Activated naive CD8-positive, alpha-beta T cell treated with anti-CD3 and anti-CD28 coated beads, Interleukin-2, amount 10 ng/mL, durations not matched to agents 7 days and 5 days (primary cell): Measurements from ENCODE around the gene GPC4. TPM values are rescaled to one million over a fixed set of nuclear protein-coding genes. Genes with fewer than 3 reads are reported as not detected.
"Not testable (repeated sequence)": the region's sequence is repeated elsewhere in the genome, so short reads cannot be mapped to it uniquely, and the experiment has no call there.

Experiments used
- ATAC-seq: fragments of 150-1000 bp; cut with Tn5 transposase; one replicate; pipeline ENCODE4 v1.10.0; 2021; ENCODE audit warnings: low read depth, moderate library complexity
- POLR2A ChIA-PET: fragments of 350-600 bp; sonication (Branson Sonifier 250); formaldehyde crosslinking; loops from one replicate; lab custom pipeline; 2021; ENCODE audit warnings: antibody characterized with exemption; lab: Charles Lee
- DNase-seq: peaks from one replicate; pipeline ENCODE4 v3.0.0; 2021
- H3K27ac Mint-ChIP-seq: one replicate; pipeline ENCODE4 v1.8.0; 2022; ENCODE audit warnings: mild to moderate bottlenecking, mixed read lengths
- H3K27me3 Mint-ChIP-seq: one replicate; pipeline ENCODE4 v1.8.0; 2022; ENCODE audit warnings: mild to moderate bottlenecking, moderate library complexity, mixed read lengths
- H3K36me3 Mint-ChIP-seq: one replicate; pipeline ENCODE4 v1.8.0; 2021; ENCODE audit warnings: mild to moderate bottlenecking, mixed read lengths
- H3K4me1 Mint-ChIP-seq: one replicate; pipeline ENCODE4 v1.8.0; 2021; ENCODE audit warnings: mixed read lengths
- H3K4me3 Mint-ChIP-seq: one replicate; pipeline ENCODE4 v1.8.0; 2022; ENCODE audit warnings: mild to moderate bottlenecking, moderate library complexity, mixed read lengths
- H3K9me3 Mint-ChIP-seq: one replicate; pipeline ENCODE4 v1.8.0; 2021; ENCODE audit warnings: mixed read lengths
- total RNA-seq, 2 experiments: library from RNA; stranded (reverse); gene quantifications; one replicate each; pipeline ENCODE4 v1.2.3, GENCODE V29; 2021

GPC4 gene
- total RNA-seq, 2 experiments from 2014 or later, result not detected

- H3K27me3 Mint-ChIP-seq, result no peaks in the 10 kb centered on the region
- H3K4me1 Mint-ChIP-seq, result no peaks in the 10 kb centered on the region
- H3K36me3 Mint-ChIP-seq, result no peaks in the 10 kb centered on the region
- no peak overlapping the region for H3K4me3 Mint-ChIP-seq
- no peaks in the 10 kb centered on the region for H3K9me3 Mint-ChIP-seq
- POLR2A ChIA-PET, result no interaction called here
- ATAC-seq, result no peak
- DNase-seq, result no peak
- H3K27ac Mint-ChIP-seq, result no peak overlapping the region
These were observed 80.3 kb downstream of the GPC4 start for GRCh38 chrX:133335027-133335426.

DNA sequence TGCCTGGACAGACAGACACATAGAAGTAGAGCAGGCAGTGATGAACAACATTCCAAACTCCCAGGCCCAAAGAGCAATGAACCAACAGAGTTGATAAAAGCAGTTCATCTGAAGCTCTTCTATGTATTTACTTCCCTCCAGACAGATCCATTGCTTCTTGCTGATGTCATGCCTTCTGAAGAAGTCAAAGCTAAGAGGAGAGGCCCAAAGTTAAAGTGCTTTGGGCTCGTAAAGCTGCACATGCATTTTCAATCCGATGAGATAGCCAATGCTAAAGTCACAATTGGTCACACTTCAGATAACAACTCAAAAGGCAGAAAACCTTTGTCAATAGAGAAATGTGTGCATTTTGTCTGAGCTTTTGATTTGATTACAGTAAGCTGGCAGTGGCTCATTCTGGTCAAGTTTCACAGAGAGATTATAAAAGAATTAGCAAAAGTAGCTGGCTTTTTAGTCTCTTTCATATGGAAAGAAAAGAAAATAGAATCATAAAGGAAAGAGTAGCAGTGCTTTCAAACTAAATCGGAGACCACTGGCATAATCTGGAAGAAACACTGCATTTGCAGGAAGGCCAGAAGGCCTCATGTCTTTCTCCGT lies 82.0 kb downstream of the GPC4 start:
- Mint-ChIP-seq H3K4me1 (no peaks in the 10 kb centered on the region), H3K27ac (no peak overlapping the region), H3K4me3 (no peak overlapping the region), H3K27me3 (no peaks in the 10 kb centered on the region), H3K9me3 (no peaks in the 10 kb centered on the region), H3K36me3 (no peaks in the 10 kb centered on the region)
- POLR2A ChIA-PET, result no interaction called here
- ATAC-seq, result no peak
- no peak for DNase-seq

DNA sequence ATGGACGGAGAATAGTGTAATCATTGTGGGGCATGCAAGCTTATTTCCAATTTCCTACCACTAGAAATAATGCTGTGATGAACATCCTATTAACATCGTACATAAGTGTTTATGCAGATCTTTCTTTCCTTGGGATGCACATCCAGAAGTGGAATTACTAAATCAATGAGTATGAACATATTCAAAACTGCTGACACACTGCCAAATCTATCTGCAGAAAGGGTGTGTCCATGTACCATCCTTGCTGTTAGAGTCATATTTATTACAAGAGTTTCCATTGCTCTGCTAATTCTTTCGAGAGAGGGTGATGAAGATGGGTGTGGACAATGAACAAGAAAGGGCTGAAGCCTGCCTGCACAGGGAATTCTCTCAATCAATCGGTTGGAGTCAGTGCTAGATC lies 82.6 kb downstream of the GPC4 start:
- no peak for ATAC-seq
- no peaks in the 10 kb centered on the region for H3K9me3 Mint-ChIP-seq
- POLR2A ChIA-PET, result no interaction called here

DNA sequence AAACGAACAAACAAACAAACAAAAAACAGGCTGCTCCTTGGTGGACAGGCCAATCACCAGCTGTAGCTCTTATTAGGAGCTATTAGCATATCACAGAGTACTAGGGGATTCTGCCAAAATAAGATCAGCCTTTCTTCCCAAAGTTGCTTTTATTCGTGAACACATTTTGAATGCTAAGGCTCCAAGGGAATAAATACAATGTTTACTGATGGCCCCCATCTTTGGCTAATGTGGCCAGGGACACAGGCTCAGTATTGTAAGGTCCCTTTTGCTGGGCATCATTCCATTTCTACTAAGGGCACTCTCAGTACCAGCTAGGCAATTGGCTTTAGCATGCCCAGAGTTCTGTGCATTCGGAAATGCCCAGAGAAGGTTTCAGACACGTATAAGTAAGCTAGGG lies 84.3 kb downstream of the GPC4 start:
- DNase-seq, result no peak
- Mint-ChIP-seq H3K9me3 (no peaks in the 10 kb centered on the region), H3K4me3 (no peak overlapping the region), H3K27me3 (no peaks in the 10 kb centered on the region), H3K36me3 (no peaks in the 10 kb centered on the region), H3K27ac (no peak overlapping the region), H3K4me1 (no peaks in the 10 kb centered on the region)
- POLR2A ChIA-PET, result no interaction called here
- ATAC-seq, result no peak

More for the DNA sequence above, 82.6 kb downstream of the GPC4 start:
- Mint-ChIP-seq H3K36me3 (no peaks in the 10 kb centered on the region), H3K27ac (no peak overlapping the region), H3K27me3 (no peaks in the 10 kb centered on the region), H3K4me1 (no peaks in the 10 kb centered on the region), H3K4me3 (no peak overlapping the region)
- no peak for DNase-seq

DNA sequence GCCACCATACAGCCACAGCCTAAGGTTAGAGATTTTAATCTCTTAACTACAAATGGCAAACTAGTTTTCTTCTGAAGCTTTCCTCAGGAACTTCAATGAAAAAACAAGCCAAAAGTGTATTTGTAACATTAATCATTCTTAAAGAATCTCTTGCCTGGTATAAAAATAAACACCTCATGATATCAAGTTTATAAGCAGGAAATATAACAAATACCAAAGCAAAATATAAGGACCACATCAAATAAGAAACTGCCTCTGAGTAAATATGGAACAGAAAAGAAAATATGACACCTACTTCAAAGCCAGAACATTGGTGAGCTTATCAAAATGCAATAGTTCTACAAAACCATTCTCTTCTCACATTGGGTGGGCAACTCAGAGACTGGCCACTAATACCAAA lies 89.9 kb downstream of the GPC4 start:
- H3K4me1 Mint-ChIP-seq, result no peaks in the 10 kb centered on the region
- no peak overlapping the region for H3K4me3 Mint-ChIP-seq

DNA sequence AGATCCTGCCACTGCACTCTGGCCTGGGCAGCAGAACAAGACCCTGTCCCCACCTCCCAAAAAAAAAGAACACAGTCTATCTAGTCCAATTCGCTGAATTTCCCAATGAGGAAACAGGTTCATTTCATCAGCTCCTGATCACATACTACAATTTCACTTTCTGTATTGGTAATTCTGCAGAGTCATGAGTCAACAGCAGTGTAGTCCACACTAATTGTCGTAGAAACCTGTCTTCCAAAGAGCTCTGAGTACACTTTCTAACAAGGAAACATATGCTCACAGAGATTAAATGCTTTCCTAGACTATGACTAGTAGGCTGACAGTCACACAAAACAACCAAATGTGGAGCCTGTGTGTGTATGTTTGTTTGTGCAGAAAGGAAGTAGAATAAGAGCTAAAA lies 91.9 kb downstream of the GPC4 start:
- Mint-ChIP-seq H3K36me3 (no peaks in the 10 kb centered on the region), H3K27me3 (no peaks in the 10 kb centered on the region), H3K4me3 (no peak overlapping the region), H3K27ac (no peak overlapping the region), H3K9me3 (no peaks in the 10 kb centered on the region), H3K4me1 (no peaks in the 10 kb centered on the region)
- DNase-seq (no peak), ATAC-seq (no peak)
- POLR2A ChIA-PET, result no interaction called here

More for the DNA sequence above, 89.9 kb downstream of the GPC4 start:
- no peak overlapping the region for H3K27ac Mint-ChIP-seq
- no peak for ATAC-seq
- no peaks in the 10 kb centered on the region for H3K27me3 Mint-ChIP-seq
- DNase-seq, result no peak
- POLR2A ChIA-PET, result no interaction called here
- H3K36me3 Mint-ChIP-seq, result no peaks in the 10 kb centered on the region
- H3K9me3 Mint-ChIP-seq, result no peaks in the 10 kb centered on the region

DNA sequence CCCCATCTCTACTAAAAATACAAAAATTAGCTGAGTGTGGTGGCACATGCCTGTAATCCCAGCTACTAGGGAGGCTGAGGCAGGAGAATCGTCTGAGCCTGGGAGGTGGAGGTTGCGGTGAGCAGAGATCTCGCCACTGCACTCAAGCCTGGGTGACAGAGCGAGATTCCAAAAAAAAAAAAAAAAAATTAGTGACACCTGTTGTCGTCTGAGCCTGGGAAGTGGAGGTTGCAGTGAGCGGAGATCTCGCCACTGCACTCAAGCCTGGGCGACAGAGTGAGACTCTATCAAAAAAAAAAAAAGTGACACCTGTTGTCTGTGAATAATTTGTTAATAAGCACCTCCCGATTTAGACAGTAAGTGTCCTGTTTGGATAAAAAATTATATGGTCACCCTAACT lies 93.0 kb downstream of the GPC4 start:
- DNase-seq, H3K4me3 Mint-ChIP-seq, ATAC-seq, POLR2A ChIA-PET, H3K27ac Mint-ChIP-seq, H3K27me3 Mint-ChIP-seq, H3K36me3 Mint-ChIP-seq, H3K4me1 Mint-ChIP-seq, H3K9me3 Mint-ChIP-seq: not testable (repeated sequence)

DNA sequence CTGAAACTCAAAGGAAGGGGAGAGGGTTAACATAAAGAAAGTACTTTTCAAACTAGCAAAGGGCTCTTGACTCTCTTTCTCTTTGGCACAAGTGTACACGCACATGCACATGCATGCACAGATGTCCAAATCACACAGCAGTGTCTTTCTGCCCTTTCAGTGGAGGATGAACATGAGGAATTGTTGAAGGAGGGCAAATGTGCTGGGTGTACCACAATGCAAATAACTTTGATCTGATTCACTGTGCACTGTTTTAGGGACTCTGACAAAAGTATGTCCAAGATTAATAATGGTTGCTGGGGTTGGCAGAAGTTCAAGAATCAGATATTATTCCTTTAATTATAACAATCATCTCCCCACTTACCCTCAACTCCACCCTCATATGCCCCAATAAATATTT lies 93.8 kb downstream of the GPC4 start:
- no peaks in the 10 kb centered on the region for H3K4me1 Mint-ChIP-seq
- H3K4me3 Mint-ChIP-seq, result no peak overlapping the region
- no peak overlapping the region for H3K27ac Mint-ChIP-seq
- DNase-seq (no peak), ATAC-seq (no peak)
- no peaks in the 10 kb centered on the region for H3K27me3 Mint-ChIP-seq
- POLR2A ChIA-PET, result no interaction called here
- H3K36me3 Mint-ChIP-seq, result no peaks in the 10 kb centered on the region
- H3K9me3 Mint-ChIP-seq, result no peaks in the 10 kb centered on the region

- no peaks in the 10 kb centered on the region for H3K9me3 Mint-ChIP-seq
- POLR2A ChIA-PET, result no interaction called here
- no peak for DNase-seq
- H3K4me1 Mint-ChIP-seq, result no peaks in the 10 kb centered on the region
- ATAC-seq, result no peak
- no peak overlapping the region for H3K4me3 Mint-ChIP-seq
- H3K27me3 Mint-ChIP-seq, result peaks cover 2% of the 10 kb centered on the region
- no peak overlapping the region for H3K27ac Mint-ChIP-seq
- no peaks in the 10 kb centered on the region for H3K36me3 Mint-ChIP-seq
These were observed 101.0 kb downstream of the GPC4 start for GRCh38 chrX:133314281-133314680.

- DNase-seq (no peak), ATAC-seq (no peak)
- Mint-ChIP-seq H3K4me3 (no peak overlapping the region), H3K9me3 (no peaks in the 10 kb centered on the region), H3K27ac (no peak overlapping the region), H3K4me1 (no peaks in the 10 kb centered on the region), H3K36me3 (no peaks in the 10 kb centered on the region), H3K27me3 (peaks cover 2% of the 10 kb centered on the region)
- POLR2A ChIA-PET, result no interaction called here
These were observed 106.8 kb downstream of the GPC4 start for GRCh38 chrX:133308499-133308897.

DNA sequence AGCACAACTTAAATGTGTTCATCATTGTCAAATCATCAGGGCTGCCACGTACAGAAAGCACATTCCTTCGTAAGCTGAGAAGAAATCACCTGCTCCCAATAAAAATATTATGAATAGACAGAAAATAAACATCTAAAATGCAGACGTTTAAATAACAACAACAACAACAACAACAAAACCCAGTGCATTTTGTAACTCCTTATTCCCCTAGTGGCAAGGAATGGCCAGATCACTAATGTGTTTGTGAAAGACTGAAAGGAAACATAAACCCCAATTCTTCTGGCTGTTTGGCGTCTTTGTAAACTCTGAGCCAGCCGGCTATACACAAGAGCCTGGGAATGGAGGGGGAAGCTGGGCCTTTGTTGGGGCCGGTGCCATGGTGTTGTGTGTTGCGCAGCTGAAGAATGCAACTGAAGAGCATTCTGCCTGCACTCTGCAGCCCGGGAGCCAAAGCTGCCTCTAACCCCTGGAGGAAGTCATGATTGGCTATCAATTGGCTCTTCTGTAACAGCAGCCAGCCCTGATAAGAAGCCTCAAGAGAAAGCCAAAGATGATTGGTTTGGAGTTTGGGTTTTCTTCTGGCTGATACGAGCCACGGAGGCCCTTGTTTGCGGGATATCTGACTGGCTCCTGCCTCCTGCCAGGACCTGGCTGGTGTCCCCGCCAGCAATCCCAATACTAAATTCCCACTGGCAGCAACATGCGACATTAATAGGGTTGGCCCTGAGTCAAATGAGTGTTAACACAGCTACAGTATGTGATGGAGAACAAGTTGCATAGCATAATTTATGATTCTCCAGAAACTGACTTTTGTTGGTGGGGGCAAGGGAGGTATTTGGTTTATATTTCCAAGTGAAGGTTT lies 107.4 kb downstream of the GPC4 start:
- Mint-ChIP-seq H3K4me1 (no peaks in the 10 kb centered on the region), H3K27me3 (peaks cover 2% of the 10 kb centered on the region), H3K9me3 (no peaks in the 10 kb centered on the region), H3K27ac (no peak overlapping the region), H3K36me3 (no peaks in the 10 kb centered on the region), H3K4me3 (no peak overlapping the region)
- ATAC-seq, result no peak
- DNase-seq, result no peak
- POLR2A ChIA-PET, result no interaction called here

GRCh38 chrX:133307094-133307493 lies 108.2 kb downstream of the GPC4 start:
- Mint-ChIP-seq H3K9me3 (no peaks in the 10 kb centered on the region), H3K27ac (no peak overlapping the region), H3K27me3 (peaks cover 2% of the 10 kb centered on the region), H3K4me3 (no peak overlapping the region), H3K4me1 (no peaks in the 10 kb centered on the region), H3K36me3 (no peaks in the 10 kb centered on the region)
- ATAC-seq, result no peak
- no peak for DNase-seq
- POLR2A ChIA-PET, result no interaction called here

- POLR2A ChIA-PET, result no interaction called here
- no peaks in the 10 kb centered on the region for H3K36me3 Mint-ChIP-seq
- H3K4me3 Mint-ChIP-seq, result no peak overlapping the region
These were observed 109.0 kb downstream of the GPC4 start for GRCh38 chrX:133306316-133306715.

DNA sequence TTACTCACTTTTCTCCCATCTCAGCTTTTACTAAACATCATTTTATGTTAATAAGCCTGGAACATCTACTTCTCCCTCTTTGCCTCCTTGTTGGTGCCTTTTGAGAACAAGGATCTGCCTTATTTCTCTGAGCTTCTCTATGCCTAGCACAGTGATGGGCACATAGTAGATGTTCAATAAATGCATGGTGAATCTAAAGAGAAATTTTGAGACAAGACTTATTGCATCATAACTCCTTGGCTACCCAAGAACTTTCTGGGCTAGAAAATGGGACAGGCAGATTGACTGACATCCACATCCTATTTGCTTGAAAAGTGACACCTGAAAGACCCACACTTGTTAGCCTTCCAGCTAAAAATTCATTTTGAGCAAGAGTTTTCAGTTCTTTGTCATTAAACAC lies 109.9 kb downstream of the GPC4 start:
- Mint-ChIP-seq H3K27ac (no peak overlapping the region), H3K4me1 (no peaks in the 10 kb centered on the region), H3K9me3 (no peaks in the 10 kb centered on the region), H3K27me3 (peaks cover 2% of the 10 kb centered on the region), H3K36me3 (no peaks in the 10 kb centered on the region), H3K4me3 (no peak overlapping the region)
- POLR2A ChIA-PET, result no interaction called here
- no peak for DNase-seq
- ATAC-seq, result no peak

More at GRCh38 chrX:133306316-133306715, 109.0 kb downstream of the GPC4 start:
- Mint-ChIP-seq H3K27ac (no peak overlapping the region), H3K9me3 (no peaks in the 10 kb centered on the region), H3K27me3 (peaks cover 2% of the 10 kb centered on the region), H3K4me1 (no peaks in the 10 kb centered on the region)
- ATAC-seq (no peak), DNase-seq (no peak)
